ENCODE data around the gene MLC1.

The MLC1 gene

GRCh38 chr22:50027639-50028537, 57.3 kb downstream of the MLC1 start:
- Histone ChIP-seq H3K27ac (ENCODE audit: low read length) (no peak overlapping the region), H3K9ac (ENCODE audit: low read length) (no peak overlapping the region), H3K4me3 (ENCODE audit: low read length) (no peak overlapping the region), H3K27me3 (ENCODE audit: control insufficient read depth, insufficient read depth, low read length) (peaks cover 26% of the 10 kb centered on the region), H3K4me1 (ENCODE audit: control insufficient read depth, low read depth, low read length) (no peaks in the 10 kb centered on the region), H3K36me3 (ENCODE audit: control insufficient read depth, low read depth, low read length) (no peaks in the 10 kb centered on the region), H3K9me3 (ENCODE audit: control insufficient read depth, low read depth, low read length) (no peaks in the 10 kb centered on the region)

GRCh38 chr22:50025993-50026392, 59.2 kb downstream of the MLC1 start:
- no peaks in the 10 kb centered on the region for H3K36me3 ChIP-seq (ENCODE audit: control insufficient read depth, low read depth, low read length)
- H3K9ac ChIP-seq (ENCODE audit: low read length), result no peak overlapping the region
- H3K27ac ChIP-seq (ENCODE audit: low read length), result no peak overlapping the region
- H3K4me1 ChIP-seq (ENCODE audit: control insufficient read depth, low read depth, low read length), result no peaks in the 10 kb centered on the region
- H3K9me3 ChIP-seq (ENCODE audit: control insufficient read depth, low read depth, low read length), result no peaks in the 10 kb centered on the region
- peaks cover 23% of the 10 kb centered on the region for H3K27me3 ChIP-seq (ENCODE audit: control insufficient read depth, insufficient read depth, low read length)
- no peak overlapping the region for H3K4me3 ChIP-seq (ENCODE audit: low read length)

- Histone ChIP-seq H3K9ac (ENCODE audit: low read length) (no peak overlapping the region), H3K27ac (ENCODE audit: low read length) (no peak overlapping the region), H3K27me3 (ENCODE audit: control insufficient read depth, insufficient read depth, low read length) (peaks cover 16% of the 10 kb centered on the region), H3K4me1 (ENCODE audit: control insufficient read depth, low read depth, low read length) (no peaks in the 10 kb centered on the region), H3K9me3 (ENCODE audit: control insufficient read depth, low read depth, low read length) (no peaks in the 10 kb centered on the region), H3K4me3 (ENCODE audit: low read length) (no peak overlapping the region), H3K36me3 (ENCODE audit: control insufficient read depth, low read depth, low read length) (no peaks in the 10 kb centered on the region)
Observed at GRCh38 chr22:50022171-50022819, 62.9 kb downstream of the MLC1 start.

DNA sequence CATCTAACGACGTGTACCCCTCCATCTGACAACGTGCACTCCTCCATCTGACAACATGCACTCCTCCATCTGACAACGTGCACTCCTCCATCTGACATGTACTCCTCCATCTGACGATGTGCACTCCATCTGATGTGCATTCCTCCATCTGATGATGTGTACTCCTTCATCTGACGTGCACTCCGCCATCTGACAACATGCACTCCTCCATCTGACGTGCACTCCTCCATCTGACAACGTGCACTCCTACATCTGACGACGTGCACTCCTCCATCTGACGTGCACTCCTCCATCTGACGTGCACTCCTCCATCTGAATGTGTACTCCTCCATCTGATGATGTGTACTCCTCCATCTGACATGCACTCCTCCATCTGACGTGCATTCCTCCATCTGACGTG, 64.6 kb downstream of the MLC1 start:
- Histone ChIP-seq H3K4me3 (ENCODE audit: low read length) (no peak overlapping the region), H3K9ac (ENCODE audit: low read length) (no peak overlapping the region), H3K27ac (ENCODE audit: low read length) (no peak overlapping the region), H3K27me3 (ENCODE audit: control insufficient read depth, insufficient read depth, low read length) (peaks cover 30% of the 10 kb centered on the region), H3K36me3 (ENCODE audit: control insufficient read depth, low read depth, low read length) (no peaks in the 10 kb centered on the region), H3K4me1 (ENCODE audit: control insufficient read depth, low read depth, low read length) (no peaks in the 10 kb centered on the region), H3K9me3 (ENCODE audit: control insufficient read depth, low read depth, low read length) (no peaks in the 10 kb centered on the region)

DNA sequence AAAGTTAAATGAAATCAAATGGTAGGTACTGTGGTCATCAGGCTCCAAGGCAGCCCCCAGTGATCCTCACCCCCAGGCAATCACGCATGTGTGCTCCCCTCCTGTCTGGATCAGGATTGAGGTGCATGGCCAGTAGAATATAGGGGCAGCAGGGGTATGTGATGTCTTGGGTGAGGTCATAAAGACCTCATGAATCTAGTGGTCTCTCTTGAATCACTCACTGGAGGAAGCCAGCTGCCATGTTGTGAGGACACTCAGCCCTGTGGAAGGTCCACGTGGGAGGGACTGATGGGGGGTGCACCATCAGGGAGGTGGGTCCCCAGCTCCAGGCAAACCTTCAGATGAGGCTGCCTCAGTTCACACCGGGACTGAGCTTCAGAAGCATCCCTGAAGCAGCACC, 65.9 kb downstream of the MLC1 start:
- Histone ChIP-seq H3K9me3 (ENCODE audit: control insufficient read depth, low read depth, low read length) (no peaks in the 10 kb centered on the region), H3K27me3 (ENCODE audit: control insufficient read depth, insufficient read depth, low read length) (peaks cover 40% of the 10 kb centered on the region), H3K27ac (ENCODE audit: low read length) (no peak overlapping the region), H3K4me1 (ENCODE audit: control insufficient read depth, low read depth, low read length) (no peaks in the 10 kb centered on the region), H3K9ac (ENCODE audit: low read length) (no peak overlapping the region), H3K36me3 (ENCODE audit: control insufficient read depth, low read depth, low read length) (no peaks in the 10 kb centered on the region), H3K4me3 (ENCODE audit: low read length) (no peak overlapping the region)

DNA sequence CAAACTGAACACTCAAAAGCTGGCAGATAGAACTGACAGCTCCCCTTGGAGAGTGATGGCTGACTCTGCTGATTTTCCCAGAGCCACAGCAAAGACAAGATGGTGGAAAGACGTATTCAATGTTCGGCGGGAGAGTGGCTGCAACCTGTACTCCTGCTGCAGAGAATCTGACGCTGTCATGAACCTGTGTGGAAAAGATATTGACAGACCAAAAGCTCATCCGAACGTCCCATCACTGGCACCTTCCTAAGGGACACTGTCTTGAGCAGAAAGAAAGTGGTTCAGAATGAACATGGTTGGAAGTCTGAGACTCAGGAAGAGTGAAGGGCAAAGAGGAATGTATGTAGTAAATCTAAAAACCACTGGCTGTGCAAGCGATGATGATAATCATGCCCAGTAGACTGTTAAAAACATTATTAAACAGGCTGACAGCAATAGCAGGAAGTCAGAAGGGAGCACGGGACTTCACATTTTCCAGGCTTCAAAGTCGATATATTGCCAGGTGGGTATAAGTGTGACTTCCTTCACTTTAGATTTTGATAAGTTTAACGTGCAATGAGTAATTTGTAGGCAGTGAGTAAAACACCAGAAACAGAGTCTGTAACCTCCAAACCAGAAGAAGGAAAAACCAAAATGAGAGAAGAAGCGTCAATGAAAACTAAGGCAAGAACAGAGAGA, 66.5 kb downstream of the MLC1 start:
- H3K36me3 ChIP-seq (ENCODE audit: control insufficient read depth, low read depth, low read length), result no peaks in the 10 kb centered on the region
- no peak overlapping the region for H3K27ac ChIP-seq (ENCODE audit: low read length)
- H3K4me1 ChIP-seq (ENCODE audit: control insufficient read depth, low read depth, low read length), result no peaks in the 10 kb centered on the region
- no peaks in the 10 kb centered on the region for H3K9me3 ChIP-seq (ENCODE audit: control insufficient read depth, low read depth, low read length)
- H3K4me3 ChIP-seq (ENCODE audit: low read length), result no peak overlapping the region
- H3K9ac ChIP-seq (ENCODE audit: low read length), result no peak overlapping the region
- H3K27me3 ChIP-seq (ENCODE audit: control insufficient read depth, insufficient read depth, low read length), result peaks cover 46% of the 10 kb centered on the region

DNA sequence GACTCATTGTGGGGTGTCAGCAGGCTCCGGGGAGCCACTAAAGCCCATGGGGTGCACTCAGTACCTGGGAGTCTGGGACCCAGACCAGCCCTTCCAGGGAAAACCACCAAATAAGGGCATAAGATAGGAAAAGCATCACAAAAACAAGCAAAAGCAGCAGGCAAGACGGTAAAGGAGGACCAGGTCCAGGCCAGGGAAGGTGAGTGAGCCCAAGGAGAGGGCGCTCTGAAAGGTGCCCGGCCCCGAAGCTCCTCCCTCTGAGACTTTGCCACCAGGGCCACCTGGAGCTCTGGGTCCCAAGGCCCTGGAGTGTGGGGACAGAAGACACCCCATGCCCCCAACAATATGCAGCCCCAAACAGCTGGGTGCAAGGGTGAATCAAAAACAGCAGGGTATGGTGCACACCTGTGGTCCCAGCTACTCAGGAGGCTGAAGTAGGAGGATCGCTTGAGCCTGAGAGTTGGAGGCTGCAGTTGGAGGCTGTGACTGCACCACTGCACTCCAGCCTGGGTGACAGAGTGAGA, 67.5 kb downstream of the MLC1 start:
- Histone ChIP-seq H3K9me3 (ENCODE audit: control insufficient read depth, low read depth, low read length) (no peaks in the 10 kb centered on the region), H3K9ac (ENCODE audit: low read length) (no peak overlapping the region), H3K4me1 (ENCODE audit: control insufficient read depth, low read depth, low read length) (no peaks in the 10 kb centered on the region), H3K4me3 (ENCODE audit: low read length) (no peak overlapping the region), H3K27me3 (ENCODE audit: control insufficient read depth, insufficient read depth, low read length) (peaks cover 56% of the 10 kb centered on the region), H3K36me3 (ENCODE audit: control insufficient read depth, low read depth, low read length) (no peaks in the 10 kb centered on the region), H3K27ac (ENCODE audit: low read length) (no peak overlapping the region)

GRCh38 chr22:50016988-50017700, 68.1 kb downstream of the MLC1 start:
- Histone ChIP-seq H3K4me1 (ENCODE audit: control insufficient read depth, low read depth, low read length) (no peaks in the 10 kb centered on the region), H3K27ac (ENCODE audit: low read length) (no peak overlapping the region), H3K9ac (ENCODE audit: low read length) (no peak overlapping the region), H3K36me3 (ENCODE audit: control insufficient read depth, low read depth, low read length) (no peaks in the 10 kb centered on the region), H3K4me3 (ENCODE audit: low read length) (no peak overlapping the region), H3K27me3 (ENCODE audit: control insufficient read depth, insufficient read depth, low read length) (peaks cover 62% of the 10 kb centered on the region), H3K9me3 (ENCODE audit: control insufficient read depth, low read depth, low read length) (no peaks in the 10 kb centered on the region)

DNA sequence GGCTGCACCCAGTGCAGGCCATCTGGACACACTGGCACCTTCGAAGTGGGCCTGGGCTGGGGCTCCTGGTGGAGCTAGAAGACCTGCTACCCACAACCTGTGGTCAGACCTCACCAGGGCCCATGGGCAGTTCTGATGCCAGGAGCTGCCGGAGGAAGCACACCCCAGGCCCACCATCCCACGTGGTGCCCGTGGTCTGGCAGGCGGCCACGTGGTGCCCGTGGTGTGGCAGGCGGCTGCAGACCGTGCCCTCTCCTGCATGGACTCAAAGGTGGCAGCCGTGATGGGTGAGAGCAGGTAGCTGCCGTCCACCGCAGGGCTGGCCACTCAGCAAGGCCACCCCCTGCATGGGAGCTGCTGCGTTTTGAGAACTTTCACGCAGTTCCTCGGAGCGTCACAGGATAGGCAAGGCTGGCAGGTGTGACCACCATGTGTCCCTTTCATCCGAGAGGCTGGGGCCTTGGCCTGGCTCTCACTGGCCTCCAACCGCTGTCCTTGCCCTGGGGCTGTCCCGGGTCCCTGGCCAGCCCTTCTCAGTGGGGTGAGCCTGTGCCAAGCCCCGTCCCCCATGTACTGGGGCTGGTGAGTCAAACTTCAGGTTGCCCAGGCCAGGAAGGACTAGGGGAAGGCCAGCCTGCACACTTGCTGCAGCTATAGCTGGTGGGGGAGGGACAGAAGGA, 68.8 kb downstream of the MLC1 start:
- H3K4me1 ChIP-seq (ENCODE audit: control insufficient read depth, low read depth, low read length), result no peaks in the 10 kb centered on the region
- no peak overlapping the region for H3K4me3 ChIP-seq (ENCODE audit: low read length)
- no peak overlapping the region for H3K27ac ChIP-seq (ENCODE audit: low read length)
- H3K36me3 ChIP-seq (ENCODE audit: control insufficient read depth, low read depth, low read length), result no peaks in the 10 kb centered on the region
- peaks cover 69% of the 10 kb centered on the region for H3K27me3 ChIP-seq (ENCODE audit: control insufficient read depth, insufficient read depth, low read length)
- H3K9ac ChIP-seq (ENCODE audit: low read length), result no peak overlapping the region
- no peaks in the 10 kb centered on the region for H3K9me3 ChIP-seq (ENCODE audit: control insufficient read depth, low read depth, low read length)

- Histone ChIP-seq H3K4me3 (ENCODE audit: low read length) (no peak overlapping the region), H3K4me1 (ENCODE audit: control insufficient read depth, low read depth, low read length) (no peaks in the 10 kb centered on the region), H3K27me3 (ENCODE audit: control insufficient read depth, insufficient read depth, low read length) (peaks cover 76% of the 10 kb centered on the region), H3K9me3 (ENCODE audit: control insufficient read depth, low read depth, low read length) (no peaks in the 10 kb centered on the region), H3K27ac (ENCODE audit: low read length) (no peak overlapping the region), H3K36me3 (ENCODE audit: control insufficient read depth, low read depth, low read length) (no peaks in the 10 kb centered on the region), H3K9ac (ENCODE audit: low read length) (no peak overlapping the region)
Observed at GRCh38 chr22:50015451-50016307, 69.5 kb downstream of the MLC1 start.
